K562 (cell line): Measurements from ENCODE around the gene NRSN2. TPM values are rescaled to one million over a fixed set of nuclear protein-coding genes. Genes with fewer than 3 reads are reported as not detected.
A peak's percentile ranks its signal among the peaks of the same experiment; 100 is the strongest.

Source experiments
- ATAC-seq: fragments of 200-7000 bp; cut with Tn5 transposase; 3 replicates; pipeline ENCODE4 v1.9.1; 2020; ENCODE audit warnings: moderate library complexity
- BruUV-seq: library from RNA; stranded (reverse); fragments of 400-500 nt; replicated peaks from 2 replicates; lab custom pipeline; 2021; lab: Mats Ljungman, UMichigan
- CTCF ChIA-PET: fragments of 300-600 bp; formaldehyde crosslinking; extraction: SDS; loops from one replicate; lab custom pipeline; 2021; ENCODE audit warnings: low intra/inter-chr PET ratio; lab: Yijun Ruan, JAX
- POLR2A ChIA-PET: fragments of 300-600, 350-650 bp; sonication (Branson Sonifier 250); formaldehyde crosslinking; extraction: SDS; loops from one replicate; lab custom pipeline; 2021; ENCODE audit warnings: antibody characterized with exemption, inconsistent platforms; lab: Yijun Ruan, JAX
- DNase-seq, 4 experiments: peaks; one replicate each; pipeline versions ENCODE4 v3.0.0 to v3.0.0-alpha.2; 2011 to 2018; ENCODE audit warnings: low spot score in 3 of 4, mixed read lengths in 3 of 4; ENCODE audit errors: extremely low read depth in 1 of 4
- FAIRE-seq: peaks from 2 replicates; lab custom pipeline; 2011; peaks lifted over from hg19 to GRCh38; lab: Jason Lieb, UNC
- H2AFZ ChIP-seq: 2 replicates; pipeline ENCODE4 v1.6.0; 2011; ENCODE audit warnings: low read depth, low read length, control low read depth, inconsistent platforms
- H3K27ac ChIP-seq: fragments of 200-600 bp; 3 replicates; pipeline ENCODE4 v1.8.0; 2011; ENCODE audit warnings: low read depth, mild to moderate bottlenecking, control low read depth, inconsistent platforms, low read length, moderate library complexity, mixed read lengths; ENCODE audit errors: extremely low read depth
- H3K27me3 ChIP-seq, 2 experiments: fragments of 300-600 bp in 1 of 2; 2 replicates in 1 of 2; 3 replicates in 1 of 2; pipeline versions ENCODE4 v1.6.0 to v1.8.0; 2011; ENCODE audit warnings: inconsistent platforms in 2 of 2, low read length in 2 of 2, mild to moderate bottlenecking in 1 of 2, mixed read lengths in 1 of 2, moderate library complexity in 1 of 2; ENCODE audit not compliant: control insufficient read depth in 2 of 2, insufficient read depth in 2 of 2
- H3K36me3 ChIP-seq: fragments of 300-600 bp; 3 replicates; pipeline ENCODE4 v1.8.0; 2011; ENCODE audit warnings: mild to moderate bottlenecking, low read length, inconsistent platforms; ENCODE audit not compliant: control insufficient read depth, insufficient read depth
- H3K4me1 ChIP-seq, 2 experiments: fragments of 200-600 bp in 1 of 2; replicated peaks in 1 of 2; 2 replicates in 1 of 2; 3 replicates in 1 of 2; pipeline versions ENCODE4 v1.5.1 to v1.8.0; 2011; ENCODE audit warnings: inconsistent platforms in 2 of 2, low read length in 2 of 2, mild to moderate bottlenecking in 1 of 2, mixed read lengths in 1 of 2, moderate library complexity in 1 of 2; ENCODE audit not compliant: control insufficient read depth in 2 of 2, insufficient read depth in 2 of 2
- H3K4me2 ChIP-seq: 2 replicates; pipeline ENCODE4 v1.6.1; 2011; ENCODE audit warnings: low read length, control low read depth, inconsistent platforms, mixed read lengths; ENCODE audit not compliant: insufficient read depth
- H3K4me3 ChIP-seq: fragments of 200-600 bp; sonication (generic), shearing (Covaris generic); 2 replicates; pipeline ENCODE4 v1.5.1; 2016; ENCODE audit warnings: control low read depth, inconsistent platforms
- H3K79me2 ChIP-seq: fragments of 200-600 bp; 3 replicates; pipeline ENCODE4 v1.8.0; 2011; ENCODE audit warnings: low read length, inconsistent platforms; ENCODE audit not compliant: control insufficient read depth, insufficient read depth
- H3K9ac ChIP-seq, 2 experiments: 2 replicates each; pipeline versions ENCODE4 v1.6.0 to v1.6.1; 2011; ENCODE audit warnings: low read depth in 2 of 2, low read length in 2 of 2, control low read depth in 1 of 2, inconsistent platforms in 1 of 2, mild to moderate bottlenecking in 1 of 2, mixed read lengths in 1 of 2; ENCODE audit not compliant: insufficient read depth in 1 of 2
- H3K9me1 ChIP-seq: one replicate; pipeline ENCODE4 v1.6.0; 2011; ENCODE audit warnings: inconsistent platforms, mild to moderate bottlenecking, low read length, moderate library complexity; ENCODE audit not compliant: control insufficient read depth, insufficient read depth
- H3K9me3 ChIP-seq: replicated peaks from 2 replicates; pipeline ENCODE4 v1.5.1; 2011; ENCODE audit warnings: low read depth, low read length, inconsistent platforms; ENCODE audit not compliant: control insufficient read depth, insufficient read depth
- H4K20me1 ChIP-seq: replicated peaks from 2 replicates; pipeline ENCODE4 v1.6.1; 2011; ENCODE audit warnings: low read length, inconsistent platforms, mixed read lengths; ENCODE audit not compliant: control insufficient read depth, insufficient read depth
- CBFA2T2 ChIP-seq: fragments of 450-650 bp; conservative IDR thresholded peaks from 2 replicates; pipeline ENCODE4 v1.6.1; 2017; ENCODE audit warnings: mild to moderate bottlenecking
- EHMT2 ChIP-seq: fragments of 450-650 bp; IDR thresholded peaks from 2 replicates; pipeline ENCODE4 v1.6.1; 2018; ENCODE audit warnings: antibody characterized with exemption
- FIP1L1 ChIP-seq: fragments of 200-400 bp; formaldehyde crosslinking; IDR thresholded peaks from 2 replicates; pipeline ENCODE4 v1.6.1; 2018; ENCODE audit warnings: mild to moderate bottlenecking, low read depth, low read length; ENCODE audit not compliant: poor library complexity, severe bottlenecking
- GTF2E2 ChIP-seq: fragments of 200-800 bp; sonication (Bioruptor generic); IDR thresholded peaks from 2 replicates; pipeline ENCODE4 v1.6.1; 2016; ENCODE audit warnings: missing genetic modification characterization, missing compliant biosample characterization
- JUNB ChIP-seq: fragments of 450-650 bp; formaldehyde crosslinking; conservative IDR thresholded peaks from 2 replicates; pipeline ENCODE4 v1.4.0; 2020; ENCODE audit warnings: mild to moderate bottlenecking
- MCM7 ChIP-seq, 2 experiments: fragments of 450-650 bp; IDR thresholded peaks; 2 replicates each; pipeline ENCODE4 v1.6.1; 2016 to 2018
- NFYB ChIP-seq: IDR thresholded peaks from 2 replicates; pipeline ENCODE4 v1.6.1; 2011; ENCODE audit warnings: mild to moderate bottlenecking, moderate library complexity; ENCODE audit not compliant: insufficient read length; ENCODE audit errors: extremely low read depth
- PCBP1 ChIP-seq: fragments of 200-400 bp; formaldehyde crosslinking; IDR thresholded peaks from 2 replicates; pipeline ENCODE4 v1.6.1; 2018; ENCODE audit warnings: mild to moderate bottlenecking, low read depth, low read length; ENCODE audit not compliant: poor library complexity, severe bottlenecking
- RBM15 ChIP-seq: fragments of 200-400 bp; formaldehyde crosslinking; IDR thresholded peaks from 2 replicates; pipeline ENCODE4 v1.6.1; 2018; ENCODE audit warnings: mild to moderate bottlenecking, low read length, moderate library complexity; ENCODE audit not compliant: insufficient read depth
- TGIF2 ChIP-seq: sonication (generic); formaldehyde crosslinking; IDR thresholded peaks from 2 replicates; pipeline ENCODE4 v1.8.1; 2022; ENCODE audit warnings: mild to moderate bottlenecking, missing genetic modification reagents, moderate library complexity
- ZBTB17 ChIP-seq: fragments of 450-650 bp; formaldehyde crosslinking; IDR thresholded peaks from 2 replicates; pipeline ENCODE4 v1.4.0; 2020; ENCODE audit warnings: mild to moderate bottlenecking
- ZNF316 ChIP-seq: fragments of 450-650 bp; IDR thresholded peaks from 2 replicates; pipeline ENCODE4 v1.6.1; 2016
- ZNF584 ChIP-seq: fragments of 200-800 bp; sonication (Bioruptor generic); IDR thresholded peaks from 2 replicates; pipeline ENCODE4 v1.6.1; 2016; ENCODE audit warnings: low read depth, mild to moderate bottlenecking, missing genetic modification characterization, missing compliant biosample characterization
- ZNF76 ChIP-seq: fragments of 250-450 bp; sonication (Bioruptor Pico); IDR thresholded peaks from 2 replicates; pipeline ENCODE4 v1.4.0; 2020; ENCODE audit warnings: mild to moderate bottlenecking, moderate library complexity, borderline replicate concordance
- WGBS: fragments of 100-300 bp; shearing (Covaris generic); methylation state at CpG from one replicate; pipeline ENCODE4 v1.1.6; 2016; ENCODE audit warnings: low coverage, mixed read lengths; ENCODE audit not compliant: insufficient coverage; ENCODE audit errors: missing lambda C conversion rate; 5-methylcytosine and 5-hydroxymethylcytosine counted together
- in situ Hi-C: fragments of 300-500 bp; cut with MboI; formaldehyde crosslinking; loops from 4 replicates; pipeline ENCODE4 v1.15.0; 2018; ENCODE audit warnings: inconsistent platforms, mixed read lengths
- intact Hi-C: fragments of 100-400 bp; cut with micrococcal nuclease; formaldehyde crosslinking; loops from 2 replicates; pipeline ENCODE4 v1.14.2; 2022
- polyA plus RNA-seq, 8 experiments: library from polyadenylated mRNA; depleted of rRNA in 4 of 8; stranded (reverse) in 5 of 8; unstranded in 3 of 8; fragments of >200 nt; fragmentation: Nextera tagmentation in 2 of 8; fragmentation: Illumina TruSeq in 1 of 8; extraction: Ambion mirVana in 2 of 8; extraction: Trizol in 1 of 8; gene quantifications; 2 replicates each; pipeline versions ENCODE4 v1.2.1 to v1.2.3, GENCODE V29; 2011 to 2014; ENCODE audit warnings: inconsistent platforms in 1 of 8, missing spikeins in 1 of 8
- total RNA-seq, 7 experiments: library from RNA; depleted of rRNA in 6 of 7; stranded (reverse); fragments of >200 nt in 6 of 7; fragmentation: Illumina TruSeq in 2 of 7; extraction: Trizol in 2 of 7; gene quantifications; 2 replicates each; pipeline versions ENCODE4 v1.2.1 to v1.2.3, GENCODE V29; 2011 to 2021; ENCODE audit warnings: low replicate concordance in 1 of 7
- TF ChIP-seq, protein P1 (sequence below): sonication (generic); formaldehyde crosslinking; IDR thresholded peaks from 2 replicates; pipeline ENCODE4 v1.9.0; 2022; ENCODE audit warnings: mild to moderate bottlenecking, missing genetic modification reagents
- TF ChIP-seq, protein P2 (sequence below): fragments of 450-650 bp; IDR thresholded peaks from 2 replicates; pipeline ENCODE4 v1.6.1; 2016

The NRSN2 gene
- total and polyA plus RNA-seq, 9 of the 15 experiments (the other 6 are each of a cell fraction or from before 2014, with no cell fraction given) = 7.5 to 29.7 (median 11.1) TPM

DNA sequence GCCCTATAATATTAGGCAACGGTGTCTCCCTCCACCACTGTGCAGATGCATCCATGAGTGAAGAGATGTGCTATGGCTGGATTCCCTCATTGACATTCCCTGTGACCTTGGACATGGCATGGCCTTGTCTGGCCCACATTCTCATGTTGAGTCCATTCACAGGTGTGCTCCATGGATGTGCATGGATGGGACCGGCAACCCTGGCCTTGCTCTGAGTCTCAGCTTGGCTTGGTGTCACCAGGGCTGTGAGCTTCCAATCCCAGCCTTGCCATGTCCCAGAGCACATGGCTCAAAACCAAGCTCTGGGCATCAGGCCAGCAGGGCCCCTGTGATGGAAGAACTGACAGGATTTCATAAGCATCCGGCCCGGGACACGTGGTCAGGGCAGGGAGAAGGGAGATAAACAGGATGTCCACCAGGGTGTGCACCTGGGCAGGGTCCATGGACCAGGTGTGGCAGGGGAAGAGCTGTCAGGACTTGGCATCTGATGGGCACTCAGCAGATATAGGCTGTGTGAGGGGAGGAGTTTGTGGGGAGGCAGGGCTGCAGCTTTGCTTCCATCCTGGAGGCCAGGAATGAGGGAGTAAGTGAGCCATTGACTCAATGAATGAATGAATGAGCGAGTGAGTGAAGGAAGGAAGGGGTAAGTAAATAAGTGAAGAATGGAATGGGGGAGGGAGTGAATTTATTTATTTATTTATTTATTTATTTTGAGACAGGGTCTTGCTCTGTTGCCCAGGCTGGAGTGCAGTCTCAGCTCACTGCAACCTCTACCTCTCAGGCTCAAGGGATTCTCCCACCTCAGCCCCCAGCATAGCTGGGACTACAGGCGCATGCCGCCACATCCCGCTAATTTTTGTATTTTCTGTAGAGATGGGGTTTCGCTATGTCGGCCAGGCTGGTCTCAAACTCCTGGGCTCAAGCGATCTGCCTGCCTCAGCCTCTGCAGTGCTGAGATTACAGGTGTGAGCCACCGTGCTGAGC, 15.7 kb downstream of the NRSN2 start (continued):
- TF ChIP-seq EHMT2 (no peak), ZNF584 (peak; percentile 96), RBM15 (no peak), MCM7 (IDR thresholded peaks at IDR 0.05) (no peak)

DNA sequence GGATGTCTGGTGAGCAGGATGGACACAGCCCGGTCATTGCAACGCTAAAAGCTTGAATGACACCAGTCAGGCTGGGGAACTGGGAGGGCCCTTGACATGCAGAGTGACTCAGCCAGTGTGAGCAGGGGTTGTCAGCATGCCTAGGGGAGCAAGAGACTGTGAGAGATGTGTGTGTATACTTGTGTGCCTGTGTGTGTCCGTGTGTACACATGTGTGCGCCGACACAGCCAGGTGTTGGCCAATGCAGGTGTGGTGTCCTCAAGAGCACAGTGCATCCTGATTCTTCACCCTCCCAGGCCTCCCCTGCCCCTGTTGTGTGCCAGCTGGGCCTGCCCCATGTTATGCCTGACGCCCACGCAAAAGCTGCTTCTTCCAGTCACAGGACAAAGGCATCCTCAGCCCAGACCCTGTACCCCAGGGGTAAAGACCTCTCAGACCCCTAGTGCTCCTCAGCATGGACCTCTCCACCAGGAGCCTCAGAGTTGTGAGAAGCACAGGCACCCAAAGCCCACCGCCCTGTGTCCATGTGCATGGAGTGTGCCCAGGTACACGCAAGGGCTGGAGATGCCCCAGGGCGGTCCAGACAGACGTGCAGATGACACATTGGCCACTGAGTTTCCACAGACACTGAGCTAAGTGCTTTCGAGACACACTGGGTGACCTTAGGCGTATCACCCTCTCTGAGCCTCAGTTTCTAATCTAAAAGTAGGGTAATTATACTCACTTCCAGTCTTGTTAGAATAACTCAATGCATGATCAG, 16.6 kb downstream of the NRSN2 start:
- in situ Hi-C loops = no loop called here
- ATAC-seq = peak; percentile 73
- TF ChIP-seq, protein P1, sequence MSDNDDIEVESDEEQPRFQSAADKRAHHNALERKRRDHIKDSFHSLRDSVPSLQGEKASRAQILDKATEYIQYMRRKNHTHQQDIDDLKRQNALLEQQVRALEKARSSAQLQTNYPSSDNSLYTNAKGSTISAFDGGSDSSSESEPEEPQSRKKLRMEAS (CRISPR knock-in tag) = peak; percentile 14
- no peak for TF ChIP-seq JUNB
- TF ChIP-seq ZNF316 = 0 out of 2 replicates have a peak, but pooled peaks have one; percentile 26
- no peak for TF ChIP-seq NFYB
- TF ChIP-seq ZNF76 (CRISPR knock-in tag) = 0 out of 2 replicates have a peak, but pooled peaks have one; percentile 10
- 0 out of 2 replicates have a peak, but pooled peaks have one; percentile 11 for TF ChIP-seq GTF2E2 (tag)
- TF ChIP-seq, protein P2, sequence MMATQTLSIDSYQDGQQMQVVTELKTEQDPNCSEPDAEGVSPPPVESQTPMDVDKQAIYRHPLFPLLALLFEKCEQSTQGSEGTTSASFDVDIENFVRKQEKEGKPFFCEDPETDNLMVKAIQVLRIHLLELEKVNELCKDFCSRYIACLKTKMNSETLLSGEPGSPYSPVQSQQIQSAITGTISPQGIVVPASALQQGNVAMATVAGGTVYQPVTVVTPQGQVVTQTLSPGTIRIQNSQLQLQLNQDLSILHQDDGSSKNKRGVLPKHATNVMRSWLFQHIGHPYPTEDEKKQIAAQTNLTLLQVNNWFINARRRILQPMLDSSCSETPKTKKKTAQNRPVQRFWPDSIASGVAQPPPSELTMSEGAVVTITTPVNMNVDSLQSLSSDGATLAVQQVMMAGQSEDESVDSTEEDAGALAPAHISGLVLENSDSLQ = peak; percentile 85
- TF ChIP-seq PCBP1 = no peak
- TF ChIP-seq ZBTB17 (CRISPR knock-in tag) = no peak
- no peak for TF ChIP-seq FIP1L1
- no peak for TF ChIP-seq CBFA2T2
- TF ChIP-seq TGIF2 = no peak

More for the DNA sequence above, 16.6 kb downstream of the NRSN2 start:
- Histone ChIP-seq H3K36me3 (no peaks in the 10 kb centered on the region), H3K79me2 (no peaks in the 10 kb centered on the region), H3K9me1 (no peaks in the 10 kb centered on the region), H3K4me1 (peaks cover 31 to 37% of the 10 kb centered on the region in 2 experiments; a peak in 4 of 5 replicates), H3K27me3 (no peaks in the 10 kb centered on the region), H3K27ac (peak overlapping the region; percentile 66), H3K4me2 (peak overlapping the region; percentile 26; the same call in 1 of the 2 replicates), H4K20me1 (no peaks in the 10 kb centered on the region), H3K9ac (peak overlapping the region; percentile 40 to 84; a peak in 3 of 4 replicates), H3K4me3 (no peak overlapping the region), H3K9me3 (no peaks in the 10 kb centered on the region), H2AFZ (peak overlapping the region; percentile 49)
- ChIA-PET CTCF (no interaction called here), POLR2A (interaction anchor here (0.7 to 3.3 kb wide), 10 partner anchors 9 to 168 kb away, joined by 3 to 23 read pairs (median 5); partner anchors contain the start of genes NRSN2 and TRIB3)
- 39% methylated on average over 10 of the region's 13 CpGs for WGBS
- intact Hi-C loops = no loop called here
- DNase-seq (peak in 2 of 4 experiments; percentile 40 to 73), FAIRE-seq (peak; percentile 46)
- no TSS peak for BruUV-seq
